ENCODE measurements around the gene S100PBP.

S100PBP gene

GRCh38 chr1:32871364-32872191, 54.1 kb downstream of the S100PBP start:
- DNase-seq: peak; percentile 65

- DNase-seq: no peak
Measured at GRCh38 chr1:32872192-32872460, 54.7 kb downstream of the S100PBP start.

- no peak for DNase-seq
Measured at GRCh38 chr1:32873484-32873883, 56.0 kb downstream of the S100PBP start.

- peak; percentile 35 for DNase-seq
Measured at GRCh38 chr1:32874860-32875752, 57.7 kb downstream of the S100PBP start.

- peak; percentile 72 for DNase-seq
Measured at GRCh38 chr1:32876341-32877210, 59.1 kb downstream of the S100PBP start.

GRCh38 chr1:32877211-32878110, 60.0 kb downstream of the S100PBP start:
- DNase-seq: peak; percentile 65

GRCh38 chr1:32878183-32878582, 60.7 kb downstream of the S100PBP start:
- DNase-seq: peak; percentile 73

- DNase-seq: peak; percentile 55
Measured at GRCh38 chr1:32878637-32879041, 61.2 kb downstream of the S100PBP start.

- DNase-seq: peak; percentile 69
Measured at GRCh38 chr1:32881291-32881690, 63.8 kb downstream of the S100PBP start.

GRCh38 chr1:32881871-32882850, 64.7 kb downstream of the S100PBP start:
- DNase-seq: peak; percentile 95

GRCh38 chr1:32883338-32884031, 66.0 kb downstream of the S100PBP start:
- DNase-seq: peak; percentile 80

- peak; percentile 27 for DNase-seq
Measured at GRCh38 chr1:32884032-32884372, 66.5 kb downstream of the S100PBP start.

GRCh38 chr1:32884726-32885125, 67.3 kb downstream of the S100PBP start:
- DNase-seq: peak; percentile 92

GRCh38 chr1:32885676-32886003, 68.2 kb downstream of the S100PBP start:
- peak; percentile 78 for DNase-seq

- peak; percentile 77 for DNase-seq
Measured at GRCh38 chr1:32886004-32886827, 68.8 kb downstream of the S100PBP start, which contains the start of gene HPCA. TSS of gene HPCA (plus strand) at chr1:32886491. CDS start at chr1:32888899, 2,408 bp downstream.

- DNase-seq: peak; percentile 27
Measured at GRCh38 chr1:32886828-32887414, 69.5 kb downstream of the S100PBP start.

- no peak for DNase-seq
Measured at GRCh38 chr1:32887623-32888022, 70.2 kb downstream of the S100PBP start.

GRCh38 chr1:32888134-32888533, 70.7 kb downstream of the S100PBP start:
- no peak for DNase-seq

Measured in NCI-H69 (cell line).